Occipital lobe (tissue), 2 donors: ENCODE measurements around the gene EQTN. TPM values are rescaled to one million over a fixed set of nuclear protein-coding genes. Genes with fewer than 3 reads are reported as not detected.
"Not testable (repeated sequence)": the region's sequence is repeated elsewhere in the genome, so short reads cannot be mapped to it uniquely, and the experiment has no call there.

Source experiments
- DNase-seq: peaks from one replicate; lab custom pipeline; 2025; lab: John Stamatoyannopoulos, UW
- total RNA-seq: library from RNA; depleted of rRNA; stranded (reverse); fragments of >200 nt; gene quantifications from one replicate; pipeline ENCODE4 v1.2.3, GENCODE V29; 2014

Gene EQTN
- total RNA-seq, 1 donor from 2014 or later = 1.6 TPM

DNA sequence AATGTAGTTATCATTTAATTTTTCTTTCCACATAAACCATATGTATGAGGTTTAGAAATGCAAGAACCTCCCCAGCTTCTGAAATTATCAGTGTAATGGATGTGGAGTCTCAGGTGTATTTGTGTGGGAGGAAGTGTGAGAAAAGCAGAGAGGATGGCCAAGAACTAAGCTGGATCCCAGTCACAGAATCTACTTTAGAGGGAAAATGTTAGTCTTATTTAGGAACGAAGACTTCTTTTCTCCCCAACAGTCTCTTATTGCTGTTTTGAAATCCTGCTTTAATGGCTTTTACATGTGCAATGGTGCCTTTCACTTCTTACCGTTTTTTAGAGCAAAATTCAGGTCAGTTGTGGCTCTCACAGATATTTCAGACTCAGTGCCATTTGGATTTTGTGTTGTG is 3.0 kb downstream of the EQTN start:
- no peak for DNase-seq

DNA sequence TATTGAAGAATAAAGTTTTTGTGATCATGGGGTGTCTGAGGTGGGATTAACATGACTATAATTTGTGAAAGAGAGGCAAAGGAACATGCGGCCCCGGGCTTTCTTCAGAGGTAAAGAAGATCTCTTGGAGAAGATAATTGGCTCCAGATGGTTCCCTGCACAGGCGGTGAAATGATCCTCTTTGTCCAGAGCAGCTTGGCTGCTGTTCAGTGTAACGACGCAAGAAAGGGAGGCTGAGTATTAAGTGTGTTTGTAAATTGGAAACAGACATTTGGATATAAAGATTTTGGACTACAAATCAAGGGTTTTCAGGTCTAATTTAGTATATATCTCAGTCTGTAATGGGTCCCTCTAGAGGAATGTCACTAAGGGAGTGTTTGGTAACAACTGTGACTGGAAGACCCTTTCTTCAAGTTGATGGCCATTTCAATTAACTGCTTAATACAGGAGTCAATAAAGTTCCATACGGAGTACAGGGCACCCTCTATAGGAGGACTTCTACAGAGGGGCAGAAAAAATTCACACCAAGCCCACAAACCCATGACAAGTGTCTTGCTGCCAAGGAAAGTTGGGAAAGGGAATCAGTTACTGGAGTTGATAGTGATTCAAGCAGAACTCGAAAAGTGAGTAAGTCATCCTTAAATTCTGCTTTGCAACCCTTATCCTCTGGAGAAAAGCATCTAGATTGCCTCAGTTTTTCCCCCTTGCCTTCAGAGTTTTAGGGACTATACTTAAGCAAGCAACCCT is 4.1 kb downstream of the EQTN start:
- DNase-seq = no peak

DNA sequence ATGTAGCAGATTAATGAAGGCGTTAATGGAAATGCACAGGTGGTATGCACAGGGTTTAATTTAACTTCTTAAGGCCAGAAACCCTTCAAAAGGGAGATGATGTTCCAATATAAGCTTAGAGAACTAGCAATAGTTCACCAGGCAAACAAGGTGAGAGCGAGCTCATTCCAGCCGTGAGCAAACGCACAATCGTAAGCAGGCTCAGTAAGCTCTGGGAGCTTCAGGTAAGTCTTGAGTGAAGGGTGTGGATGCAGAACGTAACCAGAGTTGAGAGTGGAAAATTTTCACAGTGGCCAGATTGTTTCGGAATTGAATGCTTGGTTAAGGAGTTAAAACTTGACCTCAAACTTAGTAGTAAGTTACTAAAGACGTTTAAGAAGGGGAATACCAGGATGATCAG is 5.7 kb downstream of the EQTN start:
- no peak for DNase-seq

DNA sequence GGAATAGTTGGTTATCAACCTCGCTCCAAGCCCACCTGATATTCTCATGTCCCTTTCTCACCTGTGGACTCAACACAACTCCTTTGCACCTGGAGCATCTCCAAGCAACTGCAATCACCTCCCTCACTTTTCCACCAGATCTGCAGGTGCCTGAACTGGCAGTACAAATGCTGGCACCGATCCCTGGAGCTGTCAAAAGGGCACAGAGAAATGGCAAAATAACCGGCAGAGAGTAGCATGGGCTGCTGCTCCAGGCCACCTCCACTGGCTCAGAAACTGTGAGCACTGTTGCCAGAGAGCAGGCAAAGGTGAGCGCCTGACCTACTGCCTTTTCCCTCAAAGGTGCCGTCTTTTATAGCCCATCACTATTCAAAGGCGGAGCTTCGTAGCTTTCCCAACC is 14.7 kb downstream of the EQTN start:
- DNase-seq = no peak

DNA sequence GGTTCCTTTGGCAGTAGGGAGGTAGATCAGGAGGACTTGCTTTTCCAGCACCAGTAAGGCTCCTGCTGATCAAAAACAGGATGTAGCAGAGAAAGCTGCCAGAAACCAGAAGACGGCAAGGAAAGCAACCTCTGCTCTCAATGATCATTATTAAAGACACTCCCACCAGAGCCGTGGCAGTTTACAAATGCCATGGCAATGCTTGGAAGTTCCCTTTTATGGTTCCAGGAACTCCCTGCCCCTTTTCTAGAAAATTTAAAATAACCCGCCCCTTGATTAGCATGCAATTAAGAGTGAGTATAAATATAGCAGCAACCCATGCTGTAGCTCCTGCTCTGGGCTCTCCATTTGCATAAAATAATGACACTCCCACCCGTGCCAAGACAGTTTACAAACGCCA is 16.1 kb downstream of the EQTN start:
- DNase-seq = no peak

DNA sequence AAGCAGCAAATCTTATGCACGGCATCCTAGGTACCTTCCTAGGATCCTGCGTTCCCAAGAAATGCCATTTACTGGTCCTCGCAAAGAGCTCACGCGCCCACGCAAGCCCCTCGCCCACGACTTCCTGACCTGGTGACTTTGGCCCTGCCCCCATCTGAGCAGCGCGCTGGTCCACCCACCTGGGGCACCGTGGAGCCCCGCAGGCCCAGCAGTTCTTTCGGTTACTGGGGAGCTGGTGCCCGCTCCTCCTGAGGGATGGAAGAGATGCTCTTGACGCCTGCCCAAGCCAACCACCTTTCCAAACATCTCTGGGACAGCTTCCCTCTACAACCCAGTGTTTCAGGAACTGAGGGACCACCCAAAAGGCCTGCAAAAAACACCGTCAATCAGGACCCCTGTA is 16.7 kb downstream of the EQTN start:
- DNase-seq = no peak

DNA sequence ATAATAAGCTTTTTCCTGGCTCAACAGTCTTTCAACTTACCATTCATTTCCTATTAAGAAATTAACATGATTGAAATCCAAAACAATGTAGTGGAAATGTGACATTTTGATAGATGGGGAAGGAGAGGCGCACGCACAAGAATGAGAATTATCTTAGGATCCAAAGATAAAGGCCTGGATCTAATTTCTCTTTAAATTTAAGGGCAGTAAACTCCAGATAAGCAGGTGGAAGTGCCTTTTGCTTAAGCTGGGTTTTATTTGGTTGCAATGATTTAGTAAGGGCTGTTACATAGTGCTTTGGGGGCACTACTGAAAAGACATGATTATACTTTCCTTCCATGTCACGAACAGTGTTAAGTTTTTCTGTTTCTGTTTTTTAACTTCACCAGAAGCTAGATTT is 17.3 kb downstream of the EQTN start:
- DNase-seq = no peak

DNA sequence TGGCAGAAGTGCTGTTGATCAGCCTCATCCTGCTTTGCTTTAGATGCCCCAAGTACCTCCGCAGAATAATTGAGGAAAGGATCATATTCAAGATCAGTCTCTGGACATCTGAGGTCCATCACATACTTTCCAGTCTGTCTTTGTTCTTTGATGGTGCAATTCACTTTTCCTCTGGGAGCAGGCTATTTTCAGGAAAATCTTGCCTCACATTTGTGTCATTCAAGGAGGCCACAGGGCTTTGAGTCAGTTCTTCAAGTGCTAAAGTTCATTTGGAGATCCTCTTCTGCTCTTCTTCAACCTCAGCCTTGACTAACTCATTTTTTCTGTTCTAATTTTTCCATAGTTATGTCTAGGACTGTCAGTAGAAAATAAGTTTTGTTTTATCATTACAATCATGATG is 18.6 kb downstream of the EQTN start:
- no peak for DNase-seq

DNA sequence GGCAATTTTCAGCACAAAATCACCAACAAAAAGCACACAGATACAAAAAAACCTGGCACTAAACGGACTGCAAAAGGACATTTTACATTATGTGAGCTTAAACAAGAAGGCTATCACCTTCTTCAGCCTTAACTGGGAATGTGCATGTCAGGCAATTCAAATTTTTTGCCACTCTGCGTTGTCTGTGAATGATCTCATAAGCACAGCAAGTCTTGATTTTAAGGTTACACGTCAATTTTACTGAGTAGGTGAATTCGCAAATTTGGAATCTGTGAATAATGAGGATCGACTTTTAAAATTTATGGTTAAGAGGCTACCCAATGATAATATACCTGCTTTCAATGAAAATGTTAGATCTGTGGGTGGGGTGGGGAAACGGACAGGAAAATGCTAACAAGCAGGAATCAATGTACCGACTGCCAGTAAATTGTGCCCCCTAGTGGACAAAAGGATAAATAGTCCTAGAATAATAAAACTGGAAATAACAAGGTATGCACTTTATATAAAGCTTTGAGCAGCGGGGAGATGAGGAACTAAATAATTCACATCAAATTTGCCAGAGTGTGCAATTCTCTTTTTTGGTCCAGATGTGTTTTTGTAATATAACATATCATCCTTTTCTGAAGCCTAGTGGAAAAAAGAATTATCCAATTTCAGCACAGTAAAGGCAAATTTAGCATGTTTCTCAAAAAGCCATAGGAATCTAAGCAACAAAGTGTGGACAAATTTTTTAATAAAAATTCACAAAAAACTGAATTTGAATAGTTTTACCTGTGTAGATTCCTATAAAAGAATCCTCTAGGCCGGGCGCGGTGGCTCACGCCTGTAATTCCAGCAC is 20.5 kb downstream of the EQTN start:
- DNase-seq = no peak

DNA sequence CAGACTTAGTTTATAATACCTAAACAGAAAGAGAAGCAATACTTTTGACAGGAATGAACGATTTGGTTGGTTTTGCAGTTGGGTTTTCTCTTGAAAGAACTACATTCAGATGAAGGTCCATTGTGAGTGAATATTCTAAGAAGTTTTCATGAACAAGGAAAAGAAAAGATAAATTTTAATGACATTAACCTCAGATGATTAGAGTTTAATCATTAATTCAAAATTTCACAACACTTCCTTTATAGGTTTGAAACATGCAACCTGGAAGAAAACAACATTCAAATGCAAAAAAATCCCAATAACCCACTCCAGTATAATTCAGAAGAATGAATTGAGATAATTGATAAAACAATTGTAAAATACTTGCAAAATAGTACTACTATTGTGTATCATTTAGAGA is 23.8 kb downstream of the EQTN start:
- no peak for DNase-seq

DNA sequence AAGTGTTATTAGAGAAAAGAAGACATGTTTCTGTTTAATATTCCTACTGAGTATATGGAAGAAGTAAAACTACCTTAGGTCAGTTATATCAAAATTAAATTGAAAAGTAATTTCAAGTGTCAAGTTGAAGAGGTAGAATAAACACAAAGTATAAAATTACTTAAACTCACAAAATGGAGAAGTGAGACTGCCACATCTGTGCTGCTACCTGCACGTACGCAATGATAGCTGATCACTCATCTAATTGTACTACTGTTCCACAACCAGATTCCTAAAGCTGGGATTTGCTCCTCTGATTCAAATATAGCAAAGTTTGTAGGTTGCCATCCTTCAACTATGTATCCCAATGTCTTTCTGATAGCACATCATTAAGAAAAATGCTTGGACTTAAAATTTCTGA is 24.8 kb downstream of the EQTN start:
- DNase-seq = no peak

DNA sequence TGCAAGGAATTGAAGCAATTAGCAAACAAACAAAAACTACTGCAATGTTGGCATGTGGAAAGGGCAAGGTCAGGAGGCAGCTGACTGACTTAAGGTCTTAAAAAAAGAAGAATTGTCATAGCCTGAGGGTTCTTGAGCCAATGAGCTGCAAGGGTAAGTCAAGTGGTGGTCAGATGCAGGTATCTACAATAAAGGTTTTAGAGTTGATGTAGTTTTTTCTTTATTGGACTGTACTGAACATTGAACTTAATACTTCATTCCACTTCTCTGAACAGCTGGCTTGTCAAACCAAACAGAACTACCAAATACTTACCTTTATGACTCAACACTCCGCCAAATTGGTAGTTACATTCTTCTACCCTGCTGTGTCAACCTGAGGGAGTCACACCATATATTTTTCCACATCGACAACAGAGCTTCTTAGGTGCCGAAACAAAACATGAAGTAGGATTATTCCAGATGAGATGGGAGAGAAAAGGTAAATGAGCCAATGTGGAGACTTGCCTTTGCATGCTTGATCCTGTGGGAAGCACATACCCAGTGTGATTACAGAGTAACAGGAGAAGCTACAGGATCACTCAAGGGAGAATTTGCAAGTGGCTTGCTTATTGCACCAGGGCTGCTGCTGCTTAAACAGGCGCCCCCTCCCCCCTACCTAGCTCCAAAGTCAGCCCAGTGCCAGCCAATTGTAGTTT is 35.3 kb downstream of the EQTN start:
- DNase-seq = no peak

DNA sequence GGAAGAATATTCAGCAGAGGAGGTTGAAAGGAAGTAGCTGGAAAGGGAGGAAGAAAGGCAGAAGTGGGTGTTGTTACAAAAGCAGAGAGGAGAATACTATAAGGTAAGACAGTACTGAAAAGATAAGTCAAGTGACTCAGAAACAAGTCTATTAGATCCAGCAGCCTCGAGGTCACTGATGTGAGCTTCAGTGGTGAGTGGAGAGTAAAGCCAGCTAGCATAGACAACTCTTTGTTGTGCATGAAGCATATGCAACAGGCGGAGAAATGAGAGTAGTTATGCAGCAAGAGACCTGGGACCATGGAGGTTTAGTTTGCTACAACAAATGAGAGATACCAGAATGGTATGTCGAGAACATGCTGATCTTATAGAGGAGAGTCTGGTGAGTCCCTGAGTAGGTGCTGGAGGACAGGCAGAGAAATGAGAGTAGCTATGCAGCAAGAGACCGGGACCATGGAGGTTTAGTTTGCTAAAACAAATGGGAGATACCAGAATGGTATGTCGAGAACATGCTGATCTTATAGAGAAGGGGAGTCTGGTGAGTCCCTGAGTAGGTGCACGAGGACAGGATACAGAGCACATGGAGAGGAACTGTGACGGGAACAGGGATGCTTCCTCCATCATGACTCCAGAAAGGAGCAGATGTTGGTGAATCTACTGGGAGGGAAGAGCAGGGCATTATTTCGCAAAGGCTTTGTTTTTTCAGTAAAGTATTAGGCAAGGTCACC is 36.0 kb downstream of the EQTN start:
- no peak for DNase-seq

DNA sequence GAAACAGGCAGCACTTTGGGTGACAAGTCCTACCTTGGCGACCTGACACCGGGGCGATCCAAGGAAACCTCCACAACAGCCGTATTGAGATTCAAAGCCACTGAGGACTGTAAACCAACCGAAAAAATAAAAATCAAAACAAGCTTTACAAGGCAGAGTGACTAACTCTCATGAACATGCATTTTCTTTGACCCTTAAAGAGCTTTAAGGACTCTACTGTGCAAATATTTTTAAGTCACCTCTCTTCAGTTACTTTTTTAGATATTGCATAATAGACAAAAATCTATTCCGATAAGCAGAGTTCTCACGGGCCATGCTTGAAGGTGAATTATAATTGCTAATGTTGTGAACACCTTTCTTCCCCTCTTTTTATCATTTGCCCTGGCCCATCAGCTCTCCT is 38.3 kb downstream of the EQTN start:
- no peak for DNase-seq

DNA sequence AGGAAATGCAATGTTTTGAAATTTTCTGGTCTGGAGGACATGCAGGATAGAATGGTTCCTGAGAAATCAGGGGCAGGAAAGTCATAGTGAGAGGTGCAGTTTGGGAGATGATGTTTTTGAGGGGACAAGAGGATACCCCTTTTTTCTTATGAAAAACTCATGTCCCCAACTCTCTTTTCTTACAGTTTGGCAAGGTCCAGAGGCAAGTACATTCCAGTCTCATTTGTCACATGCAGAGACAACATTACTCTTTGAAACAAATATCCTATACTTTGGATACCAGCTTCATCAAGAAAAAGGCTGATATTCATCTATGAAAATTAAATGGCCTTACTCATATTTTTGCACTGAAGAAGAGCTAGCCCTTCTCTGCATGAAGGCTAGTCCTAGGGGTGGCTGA is 48.2 kb downstream of the EQTN start:
- no peak for DNase-seq

DNA sequence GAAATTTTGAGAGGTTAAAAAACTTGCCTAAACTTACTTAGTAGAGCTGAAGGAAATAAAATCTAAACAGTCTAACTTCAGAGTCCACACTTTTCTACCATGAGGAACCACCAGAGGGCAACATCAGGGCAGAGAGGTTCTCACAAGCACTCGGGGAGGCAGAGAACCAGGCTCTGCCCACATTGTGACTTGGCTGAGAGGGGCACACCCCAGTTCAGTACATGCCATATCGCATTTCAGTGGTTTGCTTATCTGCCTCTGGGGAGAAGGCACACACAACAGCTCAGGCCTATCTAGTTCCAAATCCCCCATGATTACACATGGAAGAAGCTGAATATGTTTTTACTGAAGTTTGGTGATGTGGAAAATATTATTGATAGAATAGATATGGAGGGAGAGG is 49.2 kb downstream of the EQTN start:
- DNase-seq = no peak

DNA sequence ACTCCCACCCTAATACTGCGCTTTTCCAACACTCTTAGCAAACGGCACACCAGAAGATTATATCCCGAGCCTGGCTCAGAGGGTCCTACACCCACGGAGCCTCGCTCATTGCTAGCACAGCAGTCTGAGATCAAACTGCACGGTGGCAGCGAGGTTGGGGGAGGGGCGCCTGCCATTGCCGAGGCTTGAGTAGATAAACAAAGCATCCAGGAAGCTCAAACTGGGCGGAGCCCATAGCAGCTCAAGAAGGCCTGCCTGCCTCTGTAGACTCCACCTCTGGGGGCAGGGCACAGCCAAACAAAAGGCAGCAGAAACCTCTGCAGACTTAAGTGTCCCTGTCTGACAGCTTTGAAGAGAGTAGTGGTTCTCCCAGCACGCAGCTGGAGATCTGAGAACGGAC is 57.3 kb downstream of the EQTN start:
- DNase-seq = not testable (repeated sequence)

Other genes with a start within 250 kb of the EQTN start
- 8.0 TPM for gene TEK, start 187.9 kb downstream of the EQTN start, total RNA-seq
- gene IFNK, start 227.1 kb upstream of the EQTN start, total RNA-seq = not detected
- gene MOB3B, start 232.7 kb upstream of the EQTN start, total RNA-seq = 6.2 TPM